GM12873 (cell line): ENCODE data around the gene CXorf49.

ENCODE experiments used
- CTCF ChIP-seq: IDR thresholded peaks from 2 replicates; pipeline ENCODE4 v1.5.1; 2012; ENCODE audit warnings: low read depth, mild to moderate bottlenecking, moderate library complexity, low read length, control low read depth; ENCODE audit not compliant: insufficient read depth; ENCODE audit errors: missing control alignments

The CXorf49 gene

GRCh38 chrX:71668248-71668595 is 49.9 kb downstream of the CXorf49 start:
- no peak for TF ChIP-seq CTCF

- no peak for TF ChIP-seq CTCF
Observed at GRCh38 chrX:71667328-71668247, 50.5 kb downstream of the CXorf49 start, which contains the start of gene LOC101059915. TSS of gene LOC101059915 (plus strand) at chrX:71667546.

- no peak for TF ChIP-seq CTCF
Observed at GRCh38 chrX:71666240-71667223, 51.6 kb downstream of the CXorf49 start.

- no peak for TF ChIP-seq CTCF
Observed at GRCh38 chrX:71665747-71666146, 52.3 kb downstream of the CXorf49 start.

GRCh38 chrX:71664889-71665491 is 53.1 kb downstream of the CXorf49 start:
- TF ChIP-seq CTCF = no peak
